WTC11 (cell line): Measurements from ENCODE around the gene LILRB1.
"Not testable (repeated sequence)": the region's sequence is repeated elsewhere in the genome, so short reads cannot be mapped to it uniquely, and the experiment has no call there.

Experiments
- CTCF ChIP-seq: fragments of 200-600 bp; IDR thresholded peaks from 2 replicates; pipeline ENCODE4 v1.8.0; 2022; ENCODE audit warnings: antibody characterized with exemption
- IRF2 ChIP-seq: sonication (generic); formaldehyde crosslinking; IDR thresholded peaks from 2 replicates; pipeline ENCODE4 v1.8.0; 2022; ENCODE audit warnings: low read depth, missing genetic modification reagents, borderline replicate concordance
- KAT7 ChIP-seq: sonication (generic); formaldehyde crosslinking; IDR thresholded peaks from 2 replicates; pipeline ENCODE4 v1.8.1; 2023; ENCODE audit warnings: missing genetic modification reagents, mild to moderate bottlenecking, borderline replicate concordance
- TEAD4 ChIP-seq: sonication (generic); formaldehyde crosslinking; IDR thresholded peaks from 2 replicates; pipeline ENCODE4 v1.8.0; 2022; ENCODE audit warnings: mild to moderate bottlenecking, missing genetic modification reagents
- ZNF121 ChIP-seq: sonication (generic); formaldehyde crosslinking; IDR thresholded peaks from 2 replicates; pipeline ENCODE4 v1.8.0; 2023; ENCODE audit warnings: missing genetic modification reagents

GRCh38 chr19:54593445-54593844 is 36.8 kb upstream of the LILRB1 start, which contains the start of gene LILRA1:
- not testable (repeated sequence) for TF ChIP-seq CTCF; ZNF121; IRF2; KAT7 (CRISPR knock-in tag); TEAD4 (CRISPR knock-in tag)
